ENCODE results near the gene TSPAN17. TPM values are rescaled to one million over a fixed set of nuclear protein-coding genes. Genes with fewer than 3 reads are reported as not detected.

Gene TSPAN17
- total RNA-seq, 5 donors from 2014 or later (not counting 1 experiment from before 2014, with no cell fraction given): 20.2 to 39.3 (median 30.0) TPM

- H3K4me1 ChIP-seq (ENCODE audit: control insufficient read depth in 1 of 2, extremely low read depth in 1 of 2, insufficient read depth in 2 of 2, low read length in 2 of 2): peaks cover 2 to 17% of the 10 kb centered on the region in 2 experiments
- peaks cover 52 to 80% of the 10 kb centered on the region in 2 donors for H3K27me3 Mint-ChIP-seq
- peak within 1 kb of the TSS in 1 of 2 donors; percentile 62 for H3K4me3 ChIP-seq (ENCODE audit: control insufficient read depth in 1 of 2, extremely low read depth in 1 of 2, low read length in 1 of 2)
- POLR2A ChIA-PET: interaction anchor here in 1 of 2 donors (0.6 kb wide), 1 partner anchor 31 kb away, joined by 3 read pairs; no protein-coding TSS in a partner anchor
- no peaks in the 10 kb centered on the region for H3K36me3 ChIP-seq (ENCODE audit: control insufficient read depth in 2 of 2, extremely low read depth in 1 of 2, insufficient read depth in 1 of 2, low read length in 1 of 2)
- H3K4me1 Mint-ChIP-seq: peaks cover 6 to 28% (median 13%) of the 10 kb centered on the region in 3 donors
- ATAC-seq (replicated peaks in 1 of 4) (peak; percentile 85 to 95 (median 91)), DNase-seq (peak in 16 of 35 experiments; percentile 7 to 60 (median 38))
- CTCF ChIA-PET: interaction anchor here in 1 of 2 donors (0.6 to 1.5 kb wide), 2 partner anchors 11 to 31 kb away, joined by 4 to 5 read pairs; no protein-coding TSS in a partner anchor
- no peaks in the 10 kb centered on the region for H3K36me3 Mint-ChIP-seq
- WGBS (ENCODE audit: insufficient coverage): 2% methylated on average over 82 of the region's 94 CpGs
- H3K4me3 Mint-ChIP-seq: peak within 1 kb of the TSS; percentile 24 to 58 (median 47)
- no peaks in the 10 kb centered on the region for H3K9me3 ChIP-seq
- no peak within 1 kb of the TSS for H3K27ac ChIP-seq (ENCODE audit: low read length)
- peaks cover 24 to 88% of the 10 kb centered on the region in 2 experiments for H3K27me3 ChIP-seq (replicated peaks in 1 of 2; ENCODE audit: control insufficient read depth in 2 of 2, extremely low read depth in 1 of 2, insufficient read depth in 2 of 2, low read length in 1 of 2)
- no peaks in the 10 kb centered on the region for H3K9me3 Mint-ChIP-seq
- no peak within 1 kb of the TSS for H3K27ac Mint-ChIP-seq
These were observed 17.2 kb upstream of the TSPAN17 start, which contains the start of the genes EIF4E1B and SNCB for GRCh38 chr5:176629853-176630680. EIF4E1B (plus strand) TSS chr5:176630675; CDS start chr5:176642788, 12,113 bp downstream. SNCB (minus strand) TSS chr5:176630534; CDS start chr5:176629654, 880 bp downstream.

GRCh38 chr5:176630681-176631222, 16.5 kb upstream of the TSPAN17 start:
- DNase-seq (no peak), ATAC-seq (replicated peaks in 1 of 4) (peak in 1 of 4 experiments; percentile 8)
- Mint-ChIP-seq H3K4me3 (peak overlapping the region; percentile 4 to 57 (median 25)), H3K27ac (no peak overlapping the region), H3K9me3 (no peaks in the 10 kb centered on the region), H3K36me3 (no peaks in the 10 kb centered on the region), H3K4me1 (peaks cover 6 to 28% (median 13%) of the 10 kb centered on the region in 3 donors), H3K27me3 (peaks cover 54 to 85% of the 10 kb centered on the region in 2 donors)
- POLR2A ChIA-PET: no interaction called here
- H3K27me3 ChIP-seq (replicated peaks in 1 of 2; ENCODE audit: control insufficient read depth in 2 of 2, extremely low read depth in 1 of 2, insufficient read depth in 2 of 2, low read length in 1 of 2): peaks cover 20 to 90% of the 10 kb centered on the region in 2 experiments
- H3K36me3 ChIP-seq (ENCODE audit: control insufficient read depth in 2 of 2, extremely low read depth in 1 of 2, insufficient read depth in 1 of 2, low read length in 1 of 2): no peaks in the 10 kb centered on the region
- H3K4me3 ChIP-seq (ENCODE audit: control insufficient read depth in 1 of 2, extremely low read depth in 1 of 2, low read length in 1 of 2): peak overlapping the region in 1 of 2 donors; percentile 62
- H3K27ac ChIP-seq (ENCODE audit: low read length): no peak overlapping the region
- CTCF ChIA-PET: interaction anchor here in 1 of 2 donors (0.6 to 1.5 kb wide), 2 partner anchors 30 to 510 kb away, joined by 3 to 5 read pairs; no protein-coding TSS in a partner anchor
- H3K4me1 ChIP-seq (ENCODE audit: control insufficient read depth in 1 of 2, extremely low read depth in 1 of 2, insufficient read depth in 2 of 2, low read length in 2 of 2): peaks cover 2 to 17% of the 10 kb centered on the region in 2 experiments
- no peaks in the 10 kb centered on the region for H3K9me3 ChIP-seq
- 23% methylated on average over 16 of the region's 20 CpGs for WGBS (ENCODE audit: insufficient coverage)

- no peak for DNase-seq
- H3K36me3 ChIP-seq (ENCODE audit: control insufficient read depth in 2 of 2, extremely low read depth in 1 of 2, insufficient read depth in 1 of 2, low read length in 1 of 2): no peaks in the 10 kb centered on the region
- WGBS (ENCODE audit: insufficient coverage): 69% methylated on average over 3 of the region's 7 CpGs
- POLR2A ChIA-PET: interaction anchor here (0.7 kb wide), 2 partner anchors 260 to 443 kb away, joined by 4 read pairs; no protein-coding TSS in a partner anchor
- H3K4me1 ChIP-seq (ENCODE audit: control insufficient read depth in 1 of 2, extremely low read depth in 1 of 2, insufficient read depth in 2 of 2, low read length in 2 of 2): peaks cover 2 to 17% of the 10 kb centered on the region in 2 experiments
- Mint-ChIP-seq H3K27me3 (peaks cover 56 to 87% of the 10 kb centered on the region in 2 donors), H3K9me3 (no peaks in the 10 kb centered on the region), H3K27ac (no peak overlapping the region), H3K4me1 (peaks cover 6 to 28% (median 13%) of the 10 kb centered on the region in 3 donors), H3K36me3 (no peaks in the 10 kb centered on the region), H3K4me3 (peak overlapping the region in 1 of 3 donors; percentile 57)
- CTCF ChIA-PET: interaction anchor here (0.5 to 1.5 kb wide), 2 partner anchors 29 to 373 kb away, joined by 5 read pairs; no protein-coding TSS in a partner anchor
- no peak for ATAC-seq (replicated peaks in 1 of 4)
- H3K4me3 ChIP-seq (ENCODE audit: control insufficient read depth in 1 of 2, extremely low read depth in 1 of 2, low read length in 1 of 2): no peak overlapping the region
- no peaks in the 10 kb centered on the region for H3K9me3 ChIP-seq
- no peak overlapping the region for H3K27ac ChIP-seq (ENCODE audit: low read length)
- peaks cover 20 to 89% of the 10 kb centered on the region in 2 experiments for H3K27me3 ChIP-seq (replicated peaks in 1 of 2; ENCODE audit: control insufficient read depth in 2 of 2, extremely low read depth in 1 of 2, insufficient read depth in 2 of 2, low read length in 1 of 2)
These were observed 15.7 kb upstream of the TSPAN17 start for GRCh38 chr5:176631383-176632200.

DNA sequence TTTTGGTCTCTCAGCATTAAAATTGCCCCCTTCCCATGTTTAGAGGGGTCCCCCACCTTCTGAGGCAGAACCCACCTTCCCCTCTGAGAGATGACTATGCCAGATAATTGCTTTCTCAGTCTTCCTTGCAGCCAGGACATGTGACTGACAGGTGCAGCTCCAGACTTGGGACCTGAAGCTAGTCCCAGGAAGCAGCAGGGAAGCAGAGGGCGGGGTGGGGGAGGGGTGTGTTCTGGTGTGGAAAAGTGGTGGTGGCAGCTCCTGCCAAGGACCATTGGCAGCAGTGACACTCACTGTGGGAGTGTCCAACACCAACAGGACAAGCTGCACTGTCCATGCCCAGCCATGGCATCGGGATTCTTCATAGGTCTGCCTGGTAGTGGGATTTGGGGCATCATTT, 14.5 kb upstream of the TSPAN17 start:
- no peak overlapping the region for H3K27ac ChIP-seq (ENCODE audit: low read length)
- ChIA-PET CTCF (no interaction called here), POLR2A (no interaction called here)
- no peak overlapping the region for H3K4me3 ChIP-seq (ENCODE audit: control insufficient read depth in 1 of 2, extremely low read depth in 1 of 2, low read length in 1 of 2)
- Mint-ChIP-seq H3K4me3 (no peak overlapping the region), H3K9me3 (no peaks in the 10 kb centered on the region), H3K27me3 (peaks cover 55 to 80% of the 10 kb centered on the region in 2 donors), H3K36me3 (no peaks in the 10 kb centered on the region), H3K27ac (no peak overlapping the region), H3K4me1 (peaks cover 6 to 27% (median 13%) of the 10 kb centered on the region in 3 donors)
- ATAC-seq (replicated peaks in 1 of 4): no peak
- peaks cover 2 to 17% of the 10 kb centered on the region in 2 experiments for H3K4me1 ChIP-seq (ENCODE audit: control insufficient read depth in 1 of 2, extremely low read depth in 1 of 2, insufficient read depth in 2 of 2, low read length in 2 of 2)
- H3K36me3 ChIP-seq (ENCODE audit: control insufficient read depth in 2 of 2, extremely low read depth in 1 of 2, insufficient read depth in 1 of 2, low read length in 1 of 2): no peaks in the 10 kb centered on the region
- peaks cover 11 to 87% of the 10 kb centered on the region in 2 experiments for H3K27me3 ChIP-seq (replicated peaks in 1 of 2; ENCODE audit: control insufficient read depth in 2 of 2, extremely low read depth in 1 of 2, insufficient read depth in 2 of 2, low read length in 1 of 2)
- no peak for DNase-seq
- 89% methylated on average over 2 of the region's 2 CpGs for WGBS (ENCODE audit: insufficient coverage)
- H3K9me3 ChIP-seq: no peaks in the 10 kb centered on the region

DNA sequence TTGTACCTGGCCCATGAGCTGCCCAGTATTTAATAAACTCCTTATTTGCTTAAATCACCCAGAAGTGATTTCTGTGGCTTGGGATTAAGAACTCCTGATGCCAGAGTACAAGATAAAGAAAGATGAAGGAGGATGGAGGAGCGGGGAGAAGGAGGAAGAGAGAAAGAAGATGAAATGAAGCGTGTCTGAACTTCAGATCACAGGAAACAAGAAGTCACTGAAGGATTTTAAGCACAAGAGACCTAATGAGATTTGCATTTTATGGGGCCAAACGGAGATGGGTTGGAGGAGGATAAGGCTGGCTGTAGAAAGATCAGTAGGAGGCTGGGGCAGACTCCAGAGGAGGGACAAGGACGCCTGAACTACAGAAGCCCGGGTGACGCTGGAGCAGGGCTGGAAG, 13.7 kb upstream of the TSPAN17 start:
- H3K4me3 ChIP-seq (ENCODE audit: control insufficient read depth in 1 of 2, extremely low read depth in 1 of 2, low read length in 1 of 2): no peak overlapping the region
- WGBS (ENCODE audit: insufficient coverage): 12% methylated on average over 6 of the region's 6 CpGs
- ChIA-PET POLR2A (no interaction called here), CTCF (no interaction called here)
- peaks cover 2 to 17% of the 10 kb centered on the region in 2 experiments for H3K4me1 ChIP-seq (ENCODE audit: control insufficient read depth in 1 of 2, extremely low read depth in 1 of 2, insufficient read depth in 2 of 2, low read length in 2 of 2)
- H3K9me3 Mint-ChIP-seq: no peaks in the 10 kb centered on the region
- peaks cover 6 to 21% (median 13%) of the 10 kb centered on the region in 3 donors for H3K4me1 Mint-ChIP-seq
- H3K36me3 Mint-ChIP-seq: no peaks in the 10 kb centered on the region
- peaks cover 52 to 71% of the 10 kb centered on the region in 2 donors for H3K27me3 Mint-ChIP-seq
- no peak overlapping the region for H3K27ac ChIP-seq (ENCODE audit: low read length)
- ATAC-seq (replicated peaks in 1 of 4) (no peak), DNase-seq (no peak)
- no peak overlapping the region for H3K27ac Mint-ChIP-seq
- H3K27me3 ChIP-seq (replicated peaks in 1 of 2; ENCODE audit: control insufficient read depth in 2 of 2, extremely low read depth in 1 of 2, insufficient read depth in 2 of 2, low read length in 1 of 2): peaks cover 10 to 79% of the 10 kb centered on the region in 2 experiments
- H3K4me3 Mint-ChIP-seq: no peak overlapping the region
- H3K36me3 ChIP-seq (ENCODE audit: control insufficient read depth in 2 of 2, extremely low read depth in 1 of 2, insufficient read depth in 1 of 2, low read length in 1 of 2): no peaks in the 10 kb centered on the region
- no peaks in the 10 kb centered on the region for H3K9me3 ChIP-seq
